ENCODE results near the gene FIGNL2.

GRCh38 chr12:51841727-51842126, 6.8 kb downstream of the FIGNL2 start:
- TF ChIP-seq ATF6 (CRISPR knock-in tag; IDR thresholded peaks at IDR 0.05) = no peak
- TF ChIP-seq, protein P1, sequence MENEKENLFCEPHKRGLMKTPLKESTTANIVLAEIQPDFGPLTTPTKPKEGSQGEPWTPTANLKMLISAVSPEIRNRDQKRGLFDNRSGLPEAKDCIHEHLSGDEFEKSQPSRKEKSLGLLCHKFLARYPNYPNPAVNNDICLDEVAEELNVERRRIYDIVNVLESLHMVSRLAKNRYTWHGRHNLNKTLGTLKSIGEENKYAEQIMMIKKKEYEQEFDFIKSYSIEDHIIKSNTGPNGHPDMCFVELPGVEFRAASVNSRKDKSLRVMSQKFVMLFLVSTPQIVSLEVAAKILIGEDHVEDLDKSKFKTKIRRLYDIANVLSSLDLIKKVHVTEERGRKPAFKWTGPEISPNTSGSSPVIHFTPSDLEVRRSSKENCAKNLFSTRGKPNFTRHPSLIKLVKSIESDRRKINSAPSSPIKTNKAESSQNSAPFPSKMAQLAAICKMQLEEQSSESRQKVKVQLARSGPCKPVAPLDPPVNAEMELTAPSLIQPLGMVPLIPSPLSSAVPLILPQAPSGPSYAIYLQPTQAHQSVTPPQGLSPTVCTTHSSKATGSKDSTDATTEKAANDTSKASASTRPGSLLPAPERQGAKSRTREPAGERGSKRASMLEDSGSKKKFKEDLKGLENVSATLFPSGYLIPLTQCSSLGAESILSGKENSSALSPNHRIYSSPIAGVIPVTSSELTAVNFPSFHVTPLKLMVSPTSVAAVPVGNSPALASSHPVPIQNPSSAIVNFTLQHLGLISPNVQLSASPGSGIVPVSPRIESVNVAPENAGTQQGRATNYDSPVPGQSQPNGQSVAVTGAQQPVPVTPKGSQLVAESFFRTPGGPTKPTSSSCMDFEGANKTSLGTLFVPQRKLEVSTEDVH (IDR thresholded peaks at IDR 0.05; ENCODE audit: low read depth, partially characterized antibody) = no peak
- no peak for TF ChIP-seq EP300 (IDR thresholded peaks at IDR 0.05; ENCODE audit: low read length)
- TF ChIP-seq, protein P2, sequence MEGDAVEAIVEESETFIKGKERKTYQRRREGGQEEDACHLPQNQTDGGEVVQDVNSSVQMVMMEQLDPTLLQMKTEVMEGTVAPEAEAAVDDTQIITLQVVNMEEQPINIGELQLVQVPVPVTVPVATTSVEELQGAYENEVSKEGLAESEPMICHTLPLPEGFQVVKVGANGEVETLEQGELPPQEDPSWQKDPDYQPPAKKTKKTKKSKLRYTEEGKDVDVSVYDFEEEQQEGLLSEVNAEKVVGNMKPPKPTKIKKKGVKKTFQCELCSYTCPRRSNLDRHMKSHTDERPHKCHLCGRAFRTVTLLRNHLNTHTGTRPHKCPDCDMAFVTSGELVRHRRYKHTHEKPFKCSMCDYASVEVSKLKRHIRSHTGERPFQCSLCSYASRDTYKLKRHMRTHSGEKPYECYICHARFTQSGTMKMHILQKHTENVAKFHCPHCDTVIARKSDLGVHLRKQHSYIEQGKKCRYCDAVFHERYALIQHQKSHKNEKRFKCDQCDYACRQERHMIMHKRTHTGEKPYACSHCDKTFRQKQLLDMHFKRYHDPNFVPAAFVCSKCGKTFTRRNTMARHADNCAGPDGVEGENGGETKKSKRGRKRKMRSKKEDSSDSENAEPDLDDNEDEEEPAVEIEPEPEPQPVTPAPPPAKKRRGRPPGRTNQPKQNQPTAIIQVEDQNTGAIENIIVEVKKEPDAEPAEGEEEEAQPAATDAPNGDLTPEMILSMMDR (IDR thresholded peaks at IDR 0.05 in 2 of 3, conservative IDR thresholded peaks at IDR 0.05 in 1 of 3; ENCODE audit: insufficient read depth in 2 of 3, low read depth in 1 of 3, low read length in 3 of 3) = no peak
- TF ChIP-seq MED1 (CRISPR knock-in tag; IDR thresholded peaks at IDR 0.05; ENCODE audit: borderline replicate concordance) = no peak
- TF ChIP-seq SPI1 (IDR thresholded peaks at IDR 0.05; ENCODE audit: borderline replicate concordance, low read depth, low read length) = no peak
- TF ChIP-seq HDAC6 (IDR thresholded peaks at IDR 0.05; ENCODE audit: low read depth, low read length) = no peak
- TF ChIP-seq HEY1 (CRISPR knock-in tag; IDR thresholded peaks at IDR 0.05; ENCODE audit: borderline replicate concordance) = no peak
- TF ChIP-seq E2F6 (IDR thresholded peaks at IDR 0.05; ENCODE audit: borderline replicate concordance in 1 of 2, extremely low read depth in 1 of 2, insufficient read depth in 1 of 2, insufficient read length in 1 of 2, low read depth in 1 of 2, low read length in 1 of 2, poor library complexity in 1 of 2, severe bottlenecking in 1 of 2) = no peak
- TF ChIP-seq GATAD2A (IDR thresholded peaks at IDR 0.05) = no peak

Data from K562 (cell line).